HepG2 (cell line): ENCODE data around the gene TXNRD1. TPM values are rescaled to one million over a fixed set of nuclear protein-coding genes. Genes with fewer than 3 reads are reported as not detected.

Experiments
- CEBPB ChIP-seq: IDR thresholded peaks from 2 replicates; pipeline ENCODE4 v1.6.1; 2011; ENCODE audit warnings: low read depth, low read length, improper control_type of control experiment, borderline replicate concordance
- DR1 ChIP-seq: sonication (generic); formaldehyde crosslinking; IDR thresholded peaks from 2 replicates; pipeline ENCODE4 v1.8.0; 2021; ENCODE audit warnings: mild to moderate bottlenecking, missing genetic modification reagents, inconsistent platforms
- HNF4G ChIP-seq, 2 experiments: sonication (generic) in 1 of 2; formaldehyde crosslinking in 1 of 2; IDR thresholded peaks; 2 replicates each; pipeline versions ENCODE4 v1.4.0 to v1.6.1; 2011 to 2020; ENCODE audit warnings: borderline replicate concordance in 2 of 2, low read depth in 2 of 2, mild to moderate bottlenecking in 2 of 2, low read length in 1 of 2, missing genetic modification reagents in 1 of 2, moderate library complexity in 1 of 2
- MTERF4 ChIP-seq: sonication (generic); formaldehyde crosslinking; IDR thresholded peaks from 2 replicates; pipeline ENCODE4 v1.8.0; 2023; ENCODE audit warnings: mild to moderate bottlenecking, missing genetic modification reagents
- MZF1 ChIP-seq: sonication (generic); formaldehyde crosslinking; IDR thresholded peaks from 2 replicates; pipeline ENCODE4 v1.8.1; 2023; ENCODE audit warnings: mild to moderate bottlenecking, missing genetic modification reagents, borderline replicate concordance
- NONO ChIP-seq, 2 experiments: fragments of 450-650 bp in 1 of 2; sonication (generic) in 1 of 2; formaldehyde crosslinking in 1 of 2; IDR thresholded peaks in 1 of 2; conservative IDR thresholded peaks in 1 of 2; 2 replicates each; pipeline versions ENCODE4 v1.6.1 to v1.8.0; 2017 to 2022; ENCODE audit warnings: mild to moderate bottlenecking in 1 of 2, missing genetic modification reagents in 1 of 2, moderate library complexity in 1 of 2
- PHF21A ChIP-seq: sonication (generic); formaldehyde crosslinking; IDR thresholded peaks from 2 replicates; pipeline ENCODE4 v1.5.0; 2020; ENCODE audit warnings: mild to moderate bottlenecking, missing genetic modification reagents
- RBM39 ChIP-seq: fragments of 200-400 bp; formaldehyde crosslinking; IDR thresholded peaks from one replicate; pipeline ENCODE4 v1.6.1; 2018; ENCODE audit warnings: antibody characterized with exemption, mild to moderate bottlenecking, low read depth, low read length; ENCODE audit not compliant: poor library complexity, severe bottlenecking
- RXRA ChIP-seq: sonication (generic); formaldehyde crosslinking; IDR thresholded peaks from 2 replicates; pipeline ENCODE4 v1.5.1; 2020; ENCODE audit warnings: missing genetic modification reagents
- TEAD3 ChIP-seq: optimal IDR thresholded peaks from 2 replicates; pipeline ENCODE3; 2016; ENCODE audit warnings: borderline replicate concordance
- TFDP1 ChIP-seq: IDR thresholded peaks from 2 replicates; pipeline ENCODE4 v1.6.1; 2016; ENCODE audit warnings: missing compliant biosample characterization, missing genetic modification reagents, borderline replicate concordance
- THRA ChIP-seq: sonication (generic); formaldehyde crosslinking; IDR thresholded peaks from 2 replicates; pipeline ENCODE4 v1.4.0; 2020; ENCODE audit warnings: missing genetic modification reagents, borderline replicate concordance
- YEATS2 ChIP-seq: sonication (generic); formaldehyde crosslinking; IDR thresholded peaks from 2 replicates; pipeline ENCODE4 v1.4.0; 2020; ENCODE audit warnings: missing genetic modification reagents, borderline replicate concordance
- ZBTB21 ChIP-seq: sonication (generic); formaldehyde crosslinking; IDR thresholded peaks from 2 replicates; pipeline ENCODE4 v1.4.0; 2020; ENCODE audit warnings: missing genetic modification reagents
- ZGPAT ChIP-seq: IDR thresholded peaks from 2 replicates; pipeline ENCODE4 v1.6.1; 2016; ENCODE audit warnings: mild to moderate bottlenecking
- ZNF251 ChIP-seq: sonication (generic); formaldehyde crosslinking; IDR thresholded peaks from 2 replicates; pipeline ENCODE4 v1.9.0; 2021; ENCODE audit warnings: mild to moderate bottlenecking, missing genetic modification reagents
- ZNF629 ChIP-seq: sonication (generic); formaldehyde crosslinking; conservative IDR thresholded peaks from 2 replicates; pipeline ENCODE4 v1.5.0; 2020; ENCODE audit warnings: missing genetic modification reagents
- ZNF652 ChIP-seq: IDR thresholded peaks from 2 replicates; pipeline ENCODE4 v1.6.1; 2016; ENCODE audit warnings: low read depth, borderline replicate concordance
- ZNF772 ChIP-seq: sonication (generic); formaldehyde crosslinking; IDR thresholded peaks from 2 replicates; pipeline ENCODE4 v1.5.0; 2020; ENCODE audit warnings: mild to moderate bottlenecking, missing genetic modification reagents
- polyA plus RNA-seq, 8 experiments: library from polyadenylated mRNA; depleted of rRNA in 3 of 8; stranded (reverse) in 7 of 8; unstranded in 1 of 8; fragments of >200 nt; fragmentation: Illumina TruSeq in 4 of 8; extraction: Trizol in 4 of 8; gene quantifications; 2 replicates each; pipeline versions ENCODE4 v1.2.1 to v1.2.3, GENCODE V29; 2011 to 2016; ENCODE audit warnings: low read depth in 4 of 8, missing spikeins in 1 of 8, mixed read lengths in 1 of 8; ENCODE audit not compliant: insufficient read depth in 1 of 8
- total RNA-seq, 5 experiments: library from RNA; depleted of rRNA; stranded (reverse); fragments of >200 nt; fragmentation: Illumina TruSeq; extraction: Trizol; gene quantifications; 2 replicates each; pipeline ENCODE4 v1.2.3, GENCODE V29; 2016; ENCODE audit warnings: low read depth in 1 of 5
- TF ChIP-seq, protein P1 (sequence below): fragments of 450-650 bp; IDR thresholded peaks from 2 replicates; pipeline ENCODE4 v1.6.1; 2017

TXNRD1 gene
- total and polyA plus RNA-seq, 2 of the 13 experiments (the other 11 are each of a cell fraction or from before 2014, with no cell fraction given) = 54.0 to 190 TPM

- TF ChIP-seq, protein P1, sequence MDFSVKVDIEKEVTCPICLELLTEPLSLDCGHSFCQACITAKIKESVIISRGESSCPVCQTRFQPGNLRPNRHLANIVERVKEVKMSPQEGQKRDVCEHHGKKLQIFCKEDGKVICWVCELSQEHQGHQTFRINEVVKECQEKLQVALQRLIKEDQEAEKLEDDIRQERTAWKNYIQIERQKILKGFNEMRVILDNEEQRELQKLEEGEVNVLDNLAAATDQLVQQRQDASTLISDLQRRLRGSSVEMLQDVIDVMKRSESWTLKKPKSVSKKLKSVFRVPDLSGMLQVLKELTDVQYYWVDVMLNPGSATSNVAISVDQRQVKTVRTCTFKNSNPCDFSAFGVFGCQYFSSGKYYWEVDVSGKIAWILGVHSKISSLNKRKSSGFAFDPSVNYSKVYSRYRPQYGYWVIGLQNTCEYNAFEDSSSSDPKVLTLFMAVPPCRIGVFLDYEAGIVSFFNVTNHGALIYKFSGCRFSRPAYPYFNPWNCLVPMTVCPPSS = no peak
- TF ChIP-seq ZNF251 (0 out of 2 replicates have a peak, but pooled peaks have one; percentile 22), TFDP1 (CRISPR knock-in tag) (0 out of 2 replicates have a peak, but pooled peaks have one; percentile 48), ZGPAT (CRISPR knock-in tag) (peak; percentile 45), TEAD3 (CRISPR knock-in tag) (peak; percentile 59), MZF1 (no peak), RBM39 (peak; percentile 75), HNF4G (IDR thresholded peaks at IDR 0.05; ENCODE audit: borderline replicate concordance, low read depth, low read length) (no peak; the same call in 1 of the 2 replicates), HNF4G (CRISPR knock-in tag; IDR thresholded peaks at IDR 0.05; ENCODE audit: borderline replicate concordance, low read depth) (0 out of 2 replicates have a peak, but pooled peaks have one; percentile 46), ZNF652 (CRISPR knock-in tag) (0 out of 2 replicates have a peak, but pooled peaks have one; percentile 19), CEBPB (peak; percentile 53; the same call in 1 of the 2 replicates), THRA (CRISPR knock-in tag) (peak; percentile 11; the same call in 1 of the 2 replicates), YEATS2 (CRISPR knock-in tag) (peak; percentile 61), MTERF4 (CRISPR knock-in tag) (peak; percentile 75; the same call in 1 of the 2 replicates), ZNF772 (CRISPR knock-in tag) (peak; percentile 19; the same call in 1 of the 2 replicates), NONO (IDR thresholded peaks at IDR 0.05) (no peak), NONO (CRISPR knock-in tag; conservative IDR thresholded peaks at IDR 0.05) (0 out of 2 replicates have a peak, but pooled peaks have one; percentile 15), RXRA (peak; percentile 60), DR1 (peak; percentile 65; the same call in 1 of the 2 replicates), ZBTB21 (peak; percentile 77; the same call in 1 of the 2 replicates), PHF21A (CRISPR knock-in tag) (peak; percentile 57; the same call in 1 of the 2 replicates), ZNF629 (CRISPR knock-in tag) (peak; percentile 29; the same call in 1 of the 2 replicates)
Observed at GRCh38 chr12:104286516-104287482, 71.2 kb downstream of the TXNRD1 start (continued).
